HCT116 (cell line): Measurements from ENCODE around the gene TMEM164.

Source experiments
- CEBPB ChIP-seq: IDR thresholded peaks from 2 replicates; pipeline ENCODE4 v1.6.1; 2012; ENCODE audit warnings: low read depth
- EZH2 ChIP-seq: fragments of 200-600 bp; sonication (generic); IDR thresholded peaks from 2 replicates; pipeline ENCODE4 v1.6.1; 2017; ENCODE audit warnings: antibody characterized with exemption, mixed run types
- EZH2phosphoT487 ChIP-seq: fragments of 200-600 bp; IDR thresholded peaks from 2 replicates; pipeline ENCODE4 v1.6.1; 2018; ENCODE audit warnings: antibody characterized with exemption, borderline replicate concordance
- JUND ChIP-seq: IDR thresholded peaks from 2 replicates; pipeline ENCODE4 v1.6.1; 2012
- POLR2A ChIP-seq: IDR thresholded peaks from 2 replicates; pipeline ENCODE4 v1.7.0; 2011; ENCODE audit warnings: borderline replicate concordance; ENCODE audit not compliant: insufficient read depth, insufficient read length; ENCODE audit errors: extremely low read depth
- POLR2AphosphoS5 ChIP-seq: IDR thresholded peaks from 2 replicates; pipeline ENCODE4 v1.6.1; 2011; ENCODE audit warnings: mild to moderate bottlenecking, low read depth, low read length, moderate library complexity
- YY1 ChIP-seq: IDR thresholded peaks from 2 replicates; pipeline ENCODE4 v1.6.1; 2011; ENCODE audit warnings: low read length, low read depth, moderate library complexity, mild to moderate bottlenecking; ENCODE audit not compliant: insufficient replicate concordance; ENCODE audit errors: extremely low read depth
- ZFX ChIP-seq: fragments of 450-650 bp; IDR thresholded peaks from 2 replicates; pipeline ENCODE4 v1.6.1; 2017
- TF ChIP-seq, protein P1 (sequence below), 3 experiments: fragments of 200-600 bp in 1 of 3; sonication (generic) in 1 of 3; IDR thresholded peaks in 2 of 3; conservative IDR thresholded peaks in 1 of 3; 2 replicates each; pipeline ENCODE4 v1.5.1; 2012 to 2017; ENCODE audit warnings: low read depth in 2 of 3, low read length in 2 of 3, antibody characterized with exemption in 1 of 3, borderline replicate concordance in 1 of 3, control low read depth in 1 of 3, mild to moderate bottlenecking in 1 of 3, mixed read lengths in 1 of 3, mixed run types in 1 of 3, moderate library complexity in 1 of 3; ENCODE audit not compliant: insufficient read depth in 1 of 3

DNA sequence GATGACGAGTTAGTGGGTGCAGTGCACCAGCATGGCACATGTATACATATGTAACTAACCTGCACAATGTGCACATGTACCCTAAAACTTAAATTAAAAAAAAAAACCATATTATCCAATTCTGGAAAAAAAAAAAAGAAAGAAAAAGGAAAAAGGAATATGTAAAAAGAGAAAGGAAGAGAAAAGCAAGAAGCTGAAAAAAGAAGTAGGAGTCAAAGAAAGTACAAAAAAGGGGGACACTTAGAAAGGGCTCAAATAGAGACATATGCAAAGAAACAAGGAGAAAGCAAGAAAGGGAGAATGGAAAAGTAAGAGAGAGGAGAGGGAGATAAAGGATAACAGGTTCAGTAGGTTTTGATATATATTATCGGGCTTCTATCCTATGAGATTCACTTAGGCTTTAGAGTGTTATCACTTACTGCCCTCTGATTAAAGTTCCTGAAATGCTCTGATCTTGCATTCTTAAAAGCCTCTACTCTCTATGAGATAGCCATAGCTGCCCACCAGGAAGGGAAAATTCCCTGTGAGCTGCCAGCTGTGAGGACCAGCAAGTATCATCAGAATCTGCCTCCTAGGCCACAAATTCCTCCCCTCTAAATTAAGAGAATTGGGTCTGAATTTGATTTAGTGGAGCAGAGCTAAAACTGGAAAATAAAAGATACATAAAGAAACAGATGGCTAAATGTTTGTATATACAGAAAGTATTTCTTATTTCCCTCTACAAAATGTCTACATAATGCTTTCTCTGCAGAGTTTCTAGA lies 219.8 kb downstream of the TMEM164 start:
- TF ChIP-seq EZH2phosphoT487 (no peak), EZH2 (no peak), ZFX (no peak), POLR2AphosphoS5 (no peak), POLR2A (no peak), CEBPB (no peak), JUND (no peak), YY1 (no peak)
- TF ChIP-seq, protein P1, sequence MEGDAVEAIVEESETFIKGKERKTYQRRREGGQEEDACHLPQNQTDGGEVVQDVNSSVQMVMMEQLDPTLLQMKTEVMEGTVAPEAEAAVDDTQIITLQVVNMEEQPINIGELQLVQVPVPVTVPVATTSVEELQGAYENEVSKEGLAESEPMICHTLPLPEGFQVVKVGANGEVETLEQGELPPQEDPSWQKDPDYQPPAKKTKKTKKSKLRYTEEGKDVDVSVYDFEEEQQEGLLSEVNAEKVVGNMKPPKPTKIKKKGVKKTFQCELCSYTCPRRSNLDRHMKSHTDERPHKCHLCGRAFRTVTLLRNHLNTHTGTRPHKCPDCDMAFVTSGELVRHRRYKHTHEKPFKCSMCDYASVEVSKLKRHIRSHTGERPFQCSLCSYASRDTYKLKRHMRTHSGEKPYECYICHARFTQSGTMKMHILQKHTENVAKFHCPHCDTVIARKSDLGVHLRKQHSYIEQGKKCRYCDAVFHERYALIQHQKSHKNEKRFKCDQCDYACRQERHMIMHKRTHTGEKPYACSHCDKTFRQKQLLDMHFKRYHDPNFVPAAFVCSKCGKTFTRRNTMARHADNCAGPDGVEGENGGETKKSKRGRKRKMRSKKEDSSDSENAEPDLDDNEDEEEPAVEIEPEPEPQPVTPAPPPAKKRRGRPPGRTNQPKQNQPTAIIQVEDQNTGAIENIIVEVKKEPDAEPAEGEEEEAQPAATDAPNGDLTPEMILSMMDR (IDR thresholded peaks at IDR 0.05 in 2 of 3, conservative IDR thresholded peaks at IDR 0.05 in 1 of 3; ENCODE audit: borderline replicate concordance in 1 of 3, insufficient read depth in 1 of 3, low read depth in 2 of 3, low read length in 2 of 3) = no peak
